Astrocyte of the cerebellum (primary cell): ENCODE results near the gene WIPI1.

Source experiments
- DNase-seq: peaks from one replicate; pipeline ENCODE4 v3.0.0-alpha.2; 2011; ENCODE audit warnings: low read depth
- H3K4me3 ChIP-seq: 2 replicates; pipeline ENCODE4 v1.5.1; 2011; ENCODE audit warnings: mild to moderate bottlenecking, low read depth, low read length, moderate library complexity
- CTCF ChIP-seq: IDR thresholded peaks from 2 replicates; pipeline ENCODE4 v1.5.1; 2012; ENCODE audit warnings: low read length, low read depth, moderate library complexity, mild to moderate bottlenecking; ENCODE audit errors: missing control alignments
- in situ Hi-C: cut with HindIII; loops from 2 replicates; pipeline ENCODE4 v1.10.0; 2017; ENCODE audit warnings: low sequenced_read_pairs

Gene WIPI1

GRCh38 chr17:68396226-68397107, 60.8 kb downstream of the WIPI1 start:
- no peak for DNase-seq
- TF ChIP-seq CTCF, result no peak
- no peak overlapping the region for H3K4me3 ChIP-seq
- in situ Hi-C loops, result no loop called here

GRCh38 chr17:68394608-68395331, 62.5 kb downstream of the WIPI1 start:
- TF ChIP-seq CTCF, result no peak
- DNase-seq, result no peak
- H3K4me3 ChIP-seq, result no peak overlapping the region
- in situ Hi-C loops, result no loop called here

GRCh38 chr17:68391561-68392268, 65.6 kb downstream of the WIPI1 start:
- no peak overlapping the region for H3K4me3 ChIP-seq
- no peak for TF ChIP-seq CTCF
- DNase-seq, result no peak
- in situ Hi-C loops, result no loop called here

DNA sequence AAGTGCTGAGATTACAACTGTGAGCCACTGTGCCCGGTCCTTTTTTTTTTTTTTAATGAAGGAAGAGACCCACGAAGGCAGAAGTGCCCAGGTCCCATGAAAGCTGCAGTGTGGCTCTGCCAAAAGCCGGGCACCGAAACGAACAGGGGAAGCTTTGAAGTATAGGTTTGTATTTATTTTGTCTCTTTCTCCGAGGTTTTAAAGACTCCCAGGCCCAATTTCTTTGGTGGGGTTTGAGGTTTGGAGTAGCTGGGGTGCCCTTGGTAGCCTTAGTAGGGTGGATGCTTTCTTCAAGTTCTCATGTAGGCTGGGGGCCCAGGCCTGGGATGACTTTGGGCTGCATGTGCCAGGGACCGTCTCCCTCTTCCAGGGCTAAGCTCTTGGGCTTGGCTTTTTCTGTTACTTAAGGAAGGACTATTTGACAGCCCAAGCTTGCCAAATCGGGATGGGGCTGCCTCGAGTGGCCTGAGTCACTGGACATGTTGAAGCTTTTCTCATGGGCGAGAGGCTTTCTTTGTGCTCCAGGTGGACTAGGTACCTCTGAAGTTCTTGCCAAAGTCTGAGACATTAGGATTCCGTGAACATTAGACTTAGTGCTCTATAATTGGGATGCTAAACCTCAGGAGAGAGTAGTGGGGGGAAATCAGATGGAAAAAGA, 66.3 kb downstream of the WIPI1 start:
- in situ Hi-C loops, result no loop called here
- no peak for DNase-seq
- H3K4me3 ChIP-seq, result no peak overlapping the region

GRCh38 chr17:68389041-68389440, 68.3 kb downstream of the WIPI1 start:
- no peak for TF ChIP-seq CTCF
- in situ Hi-C loops, result no loop called here
- DNase-seq, result no peak
- H3K4me3 ChIP-seq, result no peak overlapping the region

More for the DNA sequence above, 66.3 kb downstream of the WIPI1 start:
- TF ChIP-seq CTCF, result no peak
